ENCODE data around the gene NAA35. TPM values are rescaled to one million over a fixed set of nuclear protein-coding genes. Genes with fewer than 3 reads are reported as not detected.

NAA35 gene
- total RNA-seq, 1 donor from 2014 or later = 17.9 TPM

DNA sequence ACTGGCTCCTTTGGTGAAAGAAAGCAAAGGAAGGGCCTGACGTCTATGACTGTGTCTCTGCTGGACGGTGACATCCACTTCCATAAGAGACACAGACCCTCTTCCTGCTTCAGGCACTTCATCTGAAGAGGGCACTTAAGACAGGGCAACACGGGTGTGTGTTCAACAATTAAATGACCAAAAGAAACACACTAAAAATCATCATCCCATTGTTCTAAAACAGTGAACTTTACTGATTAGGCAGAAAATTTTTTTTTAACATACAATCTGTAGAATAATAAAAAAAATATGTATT, 99.9 kb downstream of the NAA35 start:
- intact Hi-C loops (cut with micrococcal nuclease) = no loop called here
- Histone ChIP-seq H3K4me1 (no peaks in the 10 kb centered on the region), H3K9me3 (replicated peaks) (no peaks in the 10 kb centered on the region), H3K27ac (replicated peaks) (no peak overlapping the region), H3K4me3 (no peak overlapping the region), H3K27me3 (ENCODE audit: low read depth) (no peaks in the 10 kb centered on the region), H3K36me3 (peaks cover 3% of the 10 kb centered on the region)
- DNase-seq = no peak
- TF ChIP-seq, protein P1, sequence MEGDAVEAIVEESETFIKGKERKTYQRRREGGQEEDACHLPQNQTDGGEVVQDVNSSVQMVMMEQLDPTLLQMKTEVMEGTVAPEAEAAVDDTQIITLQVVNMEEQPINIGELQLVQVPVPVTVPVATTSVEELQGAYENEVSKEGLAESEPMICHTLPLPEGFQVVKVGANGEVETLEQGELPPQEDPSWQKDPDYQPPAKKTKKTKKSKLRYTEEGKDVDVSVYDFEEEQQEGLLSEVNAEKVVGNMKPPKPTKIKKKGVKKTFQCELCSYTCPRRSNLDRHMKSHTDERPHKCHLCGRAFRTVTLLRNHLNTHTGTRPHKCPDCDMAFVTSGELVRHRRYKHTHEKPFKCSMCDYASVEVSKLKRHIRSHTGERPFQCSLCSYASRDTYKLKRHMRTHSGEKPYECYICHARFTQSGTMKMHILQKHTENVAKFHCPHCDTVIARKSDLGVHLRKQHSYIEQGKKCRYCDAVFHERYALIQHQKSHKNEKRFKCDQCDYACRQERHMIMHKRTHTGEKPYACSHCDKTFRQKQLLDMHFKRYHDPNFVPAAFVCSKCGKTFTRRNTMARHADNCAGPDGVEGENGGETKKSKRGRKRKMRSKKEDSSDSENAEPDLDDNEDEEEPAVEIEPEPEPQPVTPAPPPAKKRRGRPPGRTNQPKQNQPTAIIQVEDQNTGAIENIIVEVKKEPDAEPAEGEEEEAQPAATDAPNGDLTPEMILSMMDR (IDR thresholded peaks at IDR 0.05; ENCODE audit: borderline replicate concordance) = no peak

DNA sequence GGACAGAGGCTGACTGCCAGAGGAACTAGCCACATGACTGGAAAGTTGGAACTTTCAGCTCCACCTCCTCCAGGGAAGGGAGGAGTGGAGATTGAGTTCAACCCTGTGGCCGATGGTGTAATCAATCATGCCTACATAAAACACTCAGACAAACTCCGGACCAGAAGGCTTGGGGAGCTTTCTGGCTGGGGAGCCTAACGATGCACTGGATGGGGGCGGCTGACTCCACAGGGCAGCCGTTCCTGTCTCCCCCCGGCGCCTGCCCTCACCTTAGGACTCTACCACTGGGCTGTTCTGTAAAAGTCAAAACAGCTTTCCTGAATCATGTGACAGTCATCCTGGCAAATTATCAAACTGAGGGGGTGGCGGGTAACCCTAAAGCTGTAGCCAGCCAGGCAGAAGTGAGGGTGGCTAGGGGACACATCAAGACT, 100.4 kb downstream of the NAA35 start:
- no peak overlapping the region for H3K27ac ChIP-seq (replicated peaks)
- intact Hi-C loops (cut with micrococcal nuclease) = no loop called here

DNA sequence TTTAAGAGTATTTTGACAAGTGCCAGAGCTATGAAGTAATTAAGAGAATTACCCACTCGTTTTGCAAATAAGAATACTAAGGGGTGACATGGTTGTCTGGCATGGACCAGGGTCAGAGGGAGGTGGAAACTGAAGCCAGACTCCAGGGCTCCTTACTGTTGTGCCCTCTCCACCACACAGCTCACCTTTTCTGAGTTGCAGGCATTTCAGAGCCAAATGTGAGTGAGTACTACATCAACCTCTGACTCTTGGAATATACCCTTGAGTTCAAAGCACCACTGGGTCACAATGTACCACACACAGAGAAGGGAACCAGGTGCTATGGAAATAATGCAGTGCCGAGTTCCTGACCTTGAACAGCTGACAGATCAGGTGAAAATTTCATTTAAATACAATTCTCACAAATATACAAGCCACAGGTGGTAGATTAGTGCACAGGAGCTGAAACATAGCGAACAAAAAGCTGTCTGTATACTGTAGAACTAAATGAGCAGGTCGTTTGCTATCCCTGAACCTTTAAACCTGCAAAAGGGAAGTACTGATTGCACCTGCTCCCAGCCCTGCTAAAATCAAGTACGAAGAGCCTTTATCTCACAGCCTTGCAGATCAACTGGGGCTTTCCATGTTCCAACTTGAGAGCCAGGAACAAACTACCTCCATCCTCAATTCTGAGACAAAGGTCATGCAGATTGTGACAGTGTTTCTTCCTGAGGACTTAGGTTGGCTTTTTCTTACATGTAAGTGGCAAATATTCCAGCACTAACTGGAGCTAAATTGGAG, 101.4 kb downstream of the NAA35 start:
- peaks cover 3% of the 10 kb centered on the region for H3K36me3 ChIP-seq
- no peak for DNase-seq
- no peaks in the 10 kb centered on the region for H3K9me3 ChIP-seq (replicated peaks)
- H3K4me3 ChIP-seq = no peak overlapping the region
- no peaks in the 10 kb centered on the region for H3K4me1 ChIP-seq
- intact Hi-C loops (cut with micrococcal nuclease) = no loop called here
- no peaks in the 10 kb centered on the region for H3K27me3 ChIP-seq (ENCODE audit: low read depth)
- TF ChIP-seq, protein P1 (IDR thresholded peaks at IDR 0.05; ENCODE audit: borderline replicate concordance) = no peak
- H3K27ac ChIP-seq (replicated peaks) = no peak overlapping the region

More for the DNA sequence above, 100.4 kb downstream of the NAA35 start:
- Histone ChIP-seq H3K36me3 (peaks cover 3% of the 10 kb centered on the region), H3K4me1 (no peaks in the 10 kb centered on the region), H3K9me3 (replicated peaks) (no peaks in the 10 kb centered on the region), H3K27me3 (ENCODE audit: low read depth) (no peaks in the 10 kb centered on the region), H3K4me3 (no peak overlapping the region)
- no peak for DNase-seq
- TF ChIP-seq, protein P1 (IDR thresholded peaks at IDR 0.05; ENCODE audit: borderline replicate concordance) = no peak

DNA sequence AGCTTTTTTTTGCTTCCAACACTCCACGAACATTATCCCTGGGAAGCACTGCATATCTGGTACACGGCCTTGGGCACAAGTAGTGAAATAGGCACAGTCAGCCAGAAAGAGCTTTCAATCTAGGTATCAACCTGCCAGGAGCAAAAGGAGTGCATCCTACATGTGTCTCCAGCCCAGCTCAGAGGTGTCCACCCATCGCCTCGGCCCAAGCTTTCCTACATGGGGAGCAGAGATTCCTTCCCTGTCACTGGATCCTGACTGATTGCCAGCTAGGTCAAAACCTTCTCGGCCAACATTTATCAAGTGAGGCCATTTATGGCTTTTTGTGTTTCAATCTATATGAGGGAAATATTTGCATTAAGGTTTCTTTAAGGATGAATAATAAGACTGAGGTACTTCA, 102.6 kb downstream of the NAA35 start:
- Histone ChIP-seq H3K27me3 (ENCODE audit: low read depth) (no peaks in the 10 kb centered on the region), H3K4me3 (no peak overlapping the region), H3K36me3 (peaks cover 3% of the 10 kb centered on the region), H3K4me1 (no peaks in the 10 kb centered on the region), H3K27ac (replicated peaks) (no peak overlapping the region), H3K9me3 (replicated peaks) (no peaks in the 10 kb centered on the region)
- intact Hi-C loops (cut with micrococcal nuclease) = no loop called here
- no peak for DNase-seq
- TF ChIP-seq, protein P1 (IDR thresholded peaks at IDR 0.05; ENCODE audit: borderline replicate concordance) = no peak

DNA sequence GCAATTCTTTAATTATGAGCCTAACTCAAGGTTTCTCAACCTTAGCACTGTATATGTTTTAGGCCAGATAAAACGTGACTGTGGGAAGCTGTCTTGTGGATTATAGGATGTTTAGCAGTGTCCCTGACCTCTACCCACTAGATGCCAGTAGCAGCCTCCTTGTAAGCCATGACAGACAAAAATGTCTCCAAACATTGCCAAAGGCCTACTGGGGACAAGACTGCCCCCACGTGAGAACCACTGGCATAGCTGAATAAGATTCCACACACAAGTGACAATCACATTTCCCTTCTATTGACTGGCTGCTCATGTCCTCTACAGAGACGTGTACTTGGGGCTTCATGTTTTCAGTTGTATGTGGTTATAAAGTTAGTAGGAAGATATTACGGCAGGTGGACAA, 103.1 kb downstream of the NAA35 start:
- TF ChIP-seq, protein P1 (IDR thresholded peaks at IDR 0.05; ENCODE audit: borderline replicate concordance) = no peak
- H3K9me3 ChIP-seq (replicated peaks) = no peaks in the 10 kb centered on the region
- DNase-seq = no peak

More for the DNA sequence above, 103.1 kb downstream of the NAA35 start:
- no peak overlapping the region for H3K27ac ChIP-seq (replicated peaks)
- H3K27me3 ChIP-seq (ENCODE audit: low read depth) = no peaks in the 10 kb centered on the region
- H3K4me3 ChIP-seq = no peak overlapping the region
- H3K36me3 ChIP-seq = peaks cover 3% of the 10 kb centered on the region
- no peaks in the 10 kb centered on the region for H3K4me1 ChIP-seq
- intact Hi-C loops (cut with micrococcal nuclease) = no loop called here

Data from left ventricle myocardium inferior (tissue), 1 donor.